Measurements from ENCODE around the gene ARHGAP19. TPM values are rescaled to one million over a fixed set of nuclear protein-coding genes. Genes with fewer than 3 reads are reported as not detected.

ARHGAP19 gene, protein sequence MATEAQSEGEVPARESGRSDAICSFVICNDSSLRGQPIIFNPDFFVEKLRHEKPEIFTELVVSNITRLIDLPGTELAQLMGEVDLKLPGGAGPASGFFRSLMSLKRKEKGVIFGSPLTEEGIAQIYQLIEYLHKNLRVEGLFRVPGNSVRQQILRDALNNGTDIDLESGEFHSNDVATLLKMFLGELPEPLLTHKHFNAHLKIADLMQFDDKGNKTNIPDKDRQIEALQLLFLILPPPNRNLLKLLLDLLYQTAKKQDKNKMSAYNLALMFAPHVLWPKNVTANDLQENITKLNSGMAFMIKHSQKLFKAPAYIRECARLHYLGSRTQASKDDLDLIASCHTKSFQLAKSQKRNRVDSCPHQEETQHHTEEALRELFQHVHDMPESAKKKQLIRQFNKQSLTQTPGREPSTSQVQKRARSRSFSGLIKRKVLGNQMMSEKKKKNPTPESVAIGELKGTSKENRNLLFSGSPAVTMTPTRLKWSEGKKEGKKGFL
- total RNA-seq: 10 to 100 TPM in 1 of 4 donors, 1 to 10 TPM in 3; 3.7 to 15.4 (median 7.5) TPM

DNA sequence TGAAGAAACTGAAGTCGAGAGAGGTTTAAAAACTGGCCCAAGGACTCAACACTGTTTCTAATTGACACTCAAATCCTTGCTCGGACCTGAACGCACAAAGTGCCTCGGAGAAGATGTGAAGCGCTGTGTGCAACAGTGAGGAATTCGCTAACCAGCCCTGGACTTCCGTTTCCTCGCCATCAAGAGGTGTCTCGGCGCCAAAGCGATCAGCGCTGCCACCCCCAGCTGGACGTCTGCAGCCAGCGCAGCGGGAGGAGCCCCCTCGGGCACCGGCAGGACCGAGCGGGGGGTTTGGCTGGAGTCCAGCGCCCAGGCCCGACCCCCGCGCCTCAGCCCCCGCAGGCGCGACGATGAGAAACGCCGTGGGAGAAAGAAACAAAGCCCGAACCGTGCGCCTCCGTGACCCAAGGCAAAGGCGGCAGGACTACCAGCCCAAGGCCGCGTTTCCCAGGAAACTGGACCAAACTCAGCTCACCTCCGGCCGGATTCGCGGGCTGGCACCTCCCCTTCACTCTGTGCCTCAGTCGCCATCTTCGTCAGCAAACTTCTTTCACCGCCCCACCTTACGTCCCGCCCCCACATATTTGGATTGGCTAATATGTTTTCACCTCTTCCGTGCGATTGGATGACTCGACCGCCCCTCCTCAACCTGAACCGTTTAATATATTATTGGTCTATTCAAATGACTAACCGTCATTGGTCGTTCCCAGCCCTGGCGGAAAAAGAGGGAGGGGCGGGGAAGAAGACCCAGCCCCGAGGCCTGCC is at the start of gene ARHGAP19:
Gene ARHGAP19, minus strand, starts transcription at position 541 of the 765 bp plus-strand sequence. Its CDS starts 10 bp downstream, at position 531.
- peak in 3 of 4 donors; percentile 10 to 91 (median 82) for TF ChIP-seq POLR2A (IDR thresholded peaks at IDR 0.05)
- TF ChIP-seq, protein P1, sequence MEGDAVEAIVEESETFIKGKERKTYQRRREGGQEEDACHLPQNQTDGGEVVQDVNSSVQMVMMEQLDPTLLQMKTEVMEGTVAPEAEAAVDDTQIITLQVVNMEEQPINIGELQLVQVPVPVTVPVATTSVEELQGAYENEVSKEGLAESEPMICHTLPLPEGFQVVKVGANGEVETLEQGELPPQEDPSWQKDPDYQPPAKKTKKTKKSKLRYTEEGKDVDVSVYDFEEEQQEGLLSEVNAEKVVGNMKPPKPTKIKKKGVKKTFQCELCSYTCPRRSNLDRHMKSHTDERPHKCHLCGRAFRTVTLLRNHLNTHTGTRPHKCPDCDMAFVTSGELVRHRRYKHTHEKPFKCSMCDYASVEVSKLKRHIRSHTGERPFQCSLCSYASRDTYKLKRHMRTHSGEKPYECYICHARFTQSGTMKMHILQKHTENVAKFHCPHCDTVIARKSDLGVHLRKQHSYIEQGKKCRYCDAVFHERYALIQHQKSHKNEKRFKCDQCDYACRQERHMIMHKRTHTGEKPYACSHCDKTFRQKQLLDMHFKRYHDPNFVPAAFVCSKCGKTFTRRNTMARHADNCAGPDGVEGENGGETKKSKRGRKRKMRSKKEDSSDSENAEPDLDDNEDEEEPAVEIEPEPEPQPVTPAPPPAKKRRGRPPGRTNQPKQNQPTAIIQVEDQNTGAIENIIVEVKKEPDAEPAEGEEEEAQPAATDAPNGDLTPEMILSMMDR (IDR thresholded peaks at IDR 0.05): peak in 1 of 6 experiments; percentile 1
- no peaks in the 10 kb centered on the region for H3K27me3 ChIP-seq
- H3K4me1 ChIP-seq: peaks cover 5 to 15% (median 7%) of the 10 kb centered on the region in 3 donors
- peak within 1 kb of the TSS; percentile 91 to 99 (median 97) for H3K27ac ChIP-seq
- peaks cover 0 to 11% (median 0%) of the 10 kb centered on the region in 3 donors for H3K36me3 ChIP-seq
- H3K4me3 ChIP-seq: peak within 1 kb of the TSS; percentile 74 to 97 (median 86)
- WGBS, 2 donors: 0 to 1% methylated on average over 27 to 39 of the region's 55 CpGs
- intact Hi-C loops (cut with DNase I): no loop called here
- peak; percentile 84 for DNase-seq
- H3K9me3 ChIP-seq: no peaks in the 10 kb centered on the region

DNA sequence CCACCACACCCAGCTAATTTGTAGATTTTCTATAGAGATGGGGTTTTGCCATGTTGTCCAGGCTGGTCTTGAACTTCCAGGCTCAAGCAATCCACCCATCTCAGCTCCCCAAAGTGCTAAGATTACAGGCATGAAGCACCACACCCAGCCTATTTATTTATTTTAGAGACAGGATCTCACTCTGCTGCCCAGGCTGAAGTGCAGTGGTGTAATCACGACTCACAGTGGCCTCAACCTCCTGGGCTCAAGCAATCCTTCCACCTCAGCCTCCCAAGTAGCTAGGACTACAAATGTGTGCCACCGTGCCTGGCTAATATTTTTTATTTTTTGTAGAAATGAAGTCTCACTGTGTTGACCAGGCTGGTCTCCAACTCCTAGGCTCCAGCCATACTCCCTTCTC is 49.0 kb upstream of the ARHGAP19 start:
- H3K9me3 ChIP-seq: no peaks in the 10 kb centered on the region
- no peak overlapping the region for H3K4me3 ChIP-seq
- WGBS, 2 donors: 67 to 75% methylated on average over 2 of the region's 2 CpGs
- no peak for DNase-seq
- peaks cover 3 to 19% (median 16%) of the 10 kb centered on the region in 3 donors for H3K4me1 ChIP-seq
- intact Hi-C loops (cut with DNase I): no loop called here
- no peak overlapping the region for H3K27ac ChIP-seq
- H3K36me3 ChIP-seq: no peaks in the 10 kb centered on the region
- H3K27me3 ChIP-seq: no peaks in the 10 kb centered on the region
- TF ChIP-seq, protein P1 (IDR thresholded peaks at IDR 0.05): no peak

DNA sequence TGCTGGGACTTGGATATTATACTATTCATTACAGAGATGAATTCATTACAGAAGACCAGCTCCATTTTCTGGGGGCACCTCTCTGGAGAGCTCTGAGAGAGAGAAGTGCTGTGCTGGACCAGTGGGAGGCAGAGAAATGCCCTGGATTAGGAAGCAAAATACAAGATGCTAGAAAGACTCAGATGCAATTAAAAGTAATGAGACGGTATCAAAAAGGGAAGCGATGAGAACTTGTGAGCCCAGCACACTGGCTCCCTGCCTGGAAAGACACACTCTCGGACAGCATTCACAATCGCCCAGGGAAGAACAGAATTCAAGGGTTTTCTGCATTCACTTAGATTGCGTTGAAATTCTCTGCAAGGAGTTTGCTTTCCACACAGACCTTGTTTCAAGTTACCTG is 45.6 kb upstream of the ARHGAP19 start:
- no peak for DNase-seq
- H3K4me3 ChIP-seq: no peak overlapping the region
- intact Hi-C loops (cut with DNase I): loop anchor here (10.0 kb wide), 1 partner anchor 53 kb away; no protein-coding TSS in a partner anchor
- 60 to 62% methylated on average over 5 of the region's 5 CpGs for WGBS, 2 donors
- peak overlapping the region in 1 of 4 donors; percentile 95 for H3K27ac ChIP-seq
- H3K4me1 ChIP-seq: peaks cover 8 to 42% (median 30%) of the 10 kb centered on the region in 3 donors
- H3K9me3 ChIP-seq: no peaks in the 10 kb centered on the region
- TF ChIP-seq, protein P1 (IDR thresholded peaks at IDR 0.05): no peak
- no peak for TF ChIP-seq POLR2A (IDR thresholded peaks at IDR 0.05)
- H3K27me3 ChIP-seq: no peaks in the 10 kb centered on the region
- H3K36me3 ChIP-seq: no peaks in the 10 kb centered on the region

DNA sequence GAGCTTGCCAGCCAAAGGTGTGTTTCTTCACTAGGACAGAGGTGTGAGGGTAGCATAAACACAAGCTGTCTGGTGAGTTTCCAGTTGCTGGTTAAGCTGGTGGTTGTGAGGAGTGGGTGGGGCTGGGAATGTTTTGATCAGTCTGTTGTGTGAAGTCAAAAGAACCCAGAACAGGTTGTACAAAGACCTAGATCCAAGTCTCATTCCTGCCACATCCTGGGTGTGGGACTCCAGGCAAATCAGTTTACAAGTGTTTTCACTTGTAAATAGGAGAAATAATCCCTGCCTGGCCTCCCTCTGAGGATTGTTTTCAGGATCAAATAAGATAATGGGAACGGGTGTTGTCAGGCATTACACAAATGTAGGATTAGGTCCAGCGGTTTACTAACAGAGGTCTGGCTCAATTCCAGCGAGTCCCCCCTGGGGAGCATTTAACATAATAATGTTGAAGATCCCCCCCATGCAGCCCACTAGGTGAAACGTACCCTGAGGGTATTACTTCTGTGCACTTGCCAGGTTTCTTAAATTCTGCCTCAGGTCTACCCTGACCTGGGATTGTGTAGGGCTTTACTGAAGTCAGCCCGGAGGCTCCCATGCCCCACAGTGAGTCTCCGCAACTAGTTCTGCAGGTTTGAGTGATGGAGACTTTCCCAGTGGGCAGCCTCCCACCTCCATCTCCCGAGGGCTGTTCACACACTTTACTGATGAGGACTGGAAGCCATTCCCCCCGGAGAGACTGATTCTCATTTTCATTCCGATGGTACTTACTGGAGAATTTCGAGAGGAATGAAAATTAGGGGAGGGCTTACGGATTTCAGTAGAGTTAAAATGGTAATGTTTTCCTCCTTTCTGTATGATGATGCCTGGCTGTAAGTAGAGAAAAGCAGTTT is 44.8 kb upstream of the ARHGAP19 start:
- H3K4me3 ChIP-seq: peak overlapping the region in 2 of 4 donors; percentile 5 to 17
- DNase-seq: no peak
- H3K4me1 ChIP-seq: peaks cover 15 to 51% (median 37%) of the 10 kb centered on the region in 3 donors

More for the DNA sequence above, 44.8 kb upstream of the ARHGAP19 start:
- 12 to 14% methylated on average over 9 to 10 of the region's 11 CpGs for WGBS, 2 donors
- no peaks in the 10 kb centered on the region for H3K9me3 ChIP-seq
- H3K27ac ChIP-seq: peak overlapping the region; percentile 37 to 95 (median 74)
- no peaks in the 10 kb centered on the region for H3K27me3 ChIP-seq
- intact Hi-C loops (cut with DNase I): loop anchor here (10.0 kb wide), 1 partner anchor 52 kb away; no protein-coding TSS in a partner anchor
- TF ChIP-seq, protein P1 (IDR thresholded peaks at IDR 0.05): no peak
- TF ChIP-seq POLR2A (IDR thresholded peaks at IDR 0.05): peak in 1 of 4 donors; percentile 3
- no peaks in the 10 kb centered on the region for H3K36me3 ChIP-seq

All from esophagus squamous epithelium (tissue), 5 donors.